NCI-H524 (cell line): ENCODE data around the gene MRPS18B.
A peak's percentile ranks its signal among the peaks of the same experiment; 100 is the strongest.

Source experiments
- DNase-seq, 2 experiments: peaks; one replicate each; lab custom pipeline; 2025; lab: John Stamatoyannopoulos, UW

MRPS18B gene

GRCh38 chr6:30617565-30618269 lies at the start of gene MRPS18B:
Gene MRPS18B (plus strand): TSS chr6:30617840. CDS start chr6:30617866, 26 bp downstream.
- DNase-seq: peak; percentile 94 to 96

GRCh38 chr6:30568245-30568644 lies 49.4 kb upstream of the MRPS18B start:
- DNase-seq: no peak

GRCh38 chr6:30570263-30570662 lies 47.4 kb upstream of the MRPS18B start:
- DNase-seq: no peak

GRCh38 chr6:30570740-30571074 lies 46.9 kb upstream of the MRPS18B start:
- no peak for DNase-seq

GRCh38 chr6:30571075-30571761 lies 46.4 kb upstream of the MRPS18B start, which contains the start of gene ABCF1:
Gene ABCF1 (plus strand): TSS chr6:30571442. CDS start chr6:30571488, 46 bp downstream.
- DNase-seq: peak; percentile 85 to 97

GRCh38 chr6:30571762-30572082 lies 45.9 kb upstream of the MRPS18B start:
- DNase-seq: no peak

GRCh38 chr6:30572148-30572547 lies 45.5 kb upstream of the MRPS18B start:
- no peak for DNase-seq

GRCh38 chr6:30573113-30573512 lies 44.5 kb upstream of the MRPS18B start:
- DNase-seq: no peak

GRCh38 chr6:30578051-30578450 lies 39.6 kb upstream of the MRPS18B start:
- no peak for DNase-seq

GRCh38 chr6:30583921-30584320 lies 33.7 kb upstream of the MRPS18B start:
- DNase-seq: no peak

GRCh38 chr6:30589754-30590358 lies 27.8 kb upstream of the MRPS18B start:
- no peak for DNase-seq

- DNase-seq: no peak
These were observed 27.1 kb upstream of the MRPS18B start for GRCh38 chr6:30590509-30590908.

- DNase-seq: no peak
These were observed 26.6 kb upstream of the MRPS18B start for GRCh38 chr6:30591008-30591407.

- DNase-seq: no peak
These were observed 25.4 kb upstream of the MRPS18B start for GRCh38 chr6:30592287-30592686.

- DNase-seq: peak; percentile 52 to 70
These were observed 20.1 kb upstream of the MRPS18B start for GRCh38 chr6:30597315-30598144.

GRCh38 chr6:30598912-30599624 lies 18.6 kb upstream of the MRPS18B start:
- DNase-seq: no peak

GRCh38 chr6:30599625-30600324 lies 17.9 kb upstream of the MRPS18B start:
- DNase-seq: no peak

- no peak for DNase-seq
These were observed 17.1 kb upstream of the MRPS18B start for GRCh38 chr6:30600451-30600961.

GRCh38 chr6:30601436-30601814 lies 16.2 kb upstream of the MRPS18B start:
- DNase-seq: no peak

GRCh38 chr6:30601815-30602641 lies 15.6 kb upstream of the MRPS18B start:
- DNase-seq: no peak
